HCEC 1CT (cell line): ENCODE measurements around the gene OR9A2.

Experiments used
- DNase-seq: peaks from one replicate; pipeline ENCODE4 v3.0.0-alpha.2; 2017

The OR9A2 gene

GRCh38 chr7:143027032-143027431 lies at the start of gene OR9A2:
Gene OR9A2 (minus strand): TSS chr7:143027132. CDS start chr7:143027132, 0 bp downstream.
- DNase-seq, result no peak

GRCh38 chr7:143074141-143074540 lies 47.2 kb upstream of the OR9A2 start:
- DNase-seq, result no peak

- DNase-seq, result no peak
Measured at GRCh38 chr7:143073556-143073955, 46.6 kb upstream of the OR9A2 start.

GRCh38 chr7:143069912-143070500 lies 43.1 kb upstream of the OR9A2 start:
- DNase-seq, result no peak

GRCh38 chr7:143068446-143068845 lies 41.5 kb upstream of the OR9A2 start:
- DNase-seq, result no peak

- no peak for DNase-seq
Measured at GRCh38 chr7:143063741-143064140, 36.8 kb upstream of the OR9A2 start.

- no peak for DNase-seq
Measured at GRCh38 chr7:143055754-143056153, 28.8 kb upstream of the OR9A2 start.

- no peak for DNase-seq
Measured at GRCh38 chr7:143054621-143055020, 27.7 kb upstream of the OR9A2 start.

- DNase-seq, result no peak
Measured at GRCh38 chr7:143052041-143052440, 25.1 kb upstream of the OR9A2 start, which contains the start of gene OR6V1. Gene OR6V1 (plus strand): TSS chr7:143052341. CDS start chr7:143052341, 0 bp downstream.

GRCh38 chr7:143050931-143051330 lies 24.0 kb upstream of the OR9A2 start:
- no peak for DNase-seq

GRCh38 chr7:143049362-143049761 lies 22.4 kb upstream of the OR9A2 start:
- no peak for DNase-seq

GRCh38 chr7:143048827-143049226 lies 21.9 kb upstream of the OR9A2 start:
- DNase-seq, result no peak

GRCh38 chr7:143047326-143047725 lies 20.4 kb upstream of the OR9A2 start:
- no peak for DNase-seq

GRCh38 chr7:143046426-143046851 lies 19.5 kb upstream of the OR9A2 start:
- DNase-seq, result no peak

GRCh38 chr7:143043391-143043790 lies 16.5 kb upstream of the OR9A2 start:
- DNase-seq, result no peak

GRCh38 chr7:143042790-143043271 lies 15.9 kb upstream of the OR9A2 start:
- no peak for DNase-seq

GRCh38 chr7:143042159-143042789 lies 15.3 kb upstream of the OR9A2 start:
- no peak for DNase-seq

GRCh38 chr7:143041346-143041745 lies 14.4 kb upstream of the OR9A2 start:
- no peak for DNase-seq

GRCh38 chr7:143040209-143040715 lies 13.3 kb upstream of the OR9A2 start:
- no peak for DNase-seq

GRCh38 chr7:143038635-143039034 lies 11.7 kb upstream of the OR9A2 start:
- no peak for DNase-seq

GRCh38 chr7:143027683-143028082 lies 751 bp upstream of the OR9A2 start:
- no peak for DNase-seq

- no peak for DNase-seq
Measured at GRCh38 chr7:143025371-143025770, 1.6 kb downstream of the OR9A2 start.

- no peak for DNase-seq
Measured at GRCh38 chr7:143023047-143023446, 3.9 kb downstream of the OR9A2 start.

- DNase-seq, result no peak
Measured at GRCh38 chr7:143018931-143019330, 8.0 kb downstream of the OR9A2 start.
